ENCODE data around the gene SYT9.

DNA sequence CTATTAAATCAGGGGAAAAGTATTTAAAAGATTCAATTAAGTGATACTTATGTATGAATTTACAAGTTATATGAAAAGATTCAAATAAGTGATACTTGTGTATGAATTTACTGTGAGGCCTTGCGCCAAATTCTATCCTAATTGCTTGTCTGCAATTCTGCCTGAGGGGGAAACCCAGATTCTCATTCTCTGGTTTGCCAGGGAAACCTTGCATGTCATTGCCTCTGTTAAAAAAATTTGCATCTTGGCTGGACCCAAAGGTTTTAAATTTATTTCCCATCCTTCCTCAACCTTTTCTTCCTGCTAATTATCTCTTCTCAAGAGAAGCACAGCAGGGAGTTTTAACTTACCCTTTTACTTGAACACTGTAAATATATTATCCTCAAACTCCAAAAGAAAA is 247.4 kb downstream of the SYT9 start:
- TF ChIP-seq, protein P1, sequence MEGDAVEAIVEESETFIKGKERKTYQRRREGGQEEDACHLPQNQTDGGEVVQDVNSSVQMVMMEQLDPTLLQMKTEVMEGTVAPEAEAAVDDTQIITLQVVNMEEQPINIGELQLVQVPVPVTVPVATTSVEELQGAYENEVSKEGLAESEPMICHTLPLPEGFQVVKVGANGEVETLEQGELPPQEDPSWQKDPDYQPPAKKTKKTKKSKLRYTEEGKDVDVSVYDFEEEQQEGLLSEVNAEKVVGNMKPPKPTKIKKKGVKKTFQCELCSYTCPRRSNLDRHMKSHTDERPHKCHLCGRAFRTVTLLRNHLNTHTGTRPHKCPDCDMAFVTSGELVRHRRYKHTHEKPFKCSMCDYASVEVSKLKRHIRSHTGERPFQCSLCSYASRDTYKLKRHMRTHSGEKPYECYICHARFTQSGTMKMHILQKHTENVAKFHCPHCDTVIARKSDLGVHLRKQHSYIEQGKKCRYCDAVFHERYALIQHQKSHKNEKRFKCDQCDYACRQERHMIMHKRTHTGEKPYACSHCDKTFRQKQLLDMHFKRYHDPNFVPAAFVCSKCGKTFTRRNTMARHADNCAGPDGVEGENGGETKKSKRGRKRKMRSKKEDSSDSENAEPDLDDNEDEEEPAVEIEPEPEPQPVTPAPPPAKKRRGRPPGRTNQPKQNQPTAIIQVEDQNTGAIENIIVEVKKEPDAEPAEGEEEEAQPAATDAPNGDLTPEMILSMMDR (IDR thresholded peaks at IDR 0.05) = no peak
- TF ChIP-seq POLR2A (IDR thresholded peaks at IDR 0.05) = no peak
- TF ChIP-seq EP300 (IDR thresholded peaks at IDR 0.05) = no peak

Measured in stomach (tissue), 4 donors.